Hypothalamus (tissue), 51 donors: Measurements from ENCODE around the gene PSTPIP1.

ENCODE experiments used
- DNase-seq, 51 donors: peaks; one replicate each; lab custom pipeline; 2025; lab: John Stamatoyannopoulos, UW

The PSTPIP1 gene

GRCh38 chr15:76976572-76977270, 18.2 kb upstream of the PSTPIP1 start:
- no peak for DNase-seq

- DNase-seq = no peak
Observed at GRCh38 chr15:76978522-76979330, 16.2 kb upstream of the PSTPIP1 start.

GRCh38 chr15:76979331-76979925, 15.5 kb upstream of the PSTPIP1 start:
- DNase-seq = no peak

GRCh38 chr15:76979996-76980520, 14.9 kb upstream of the PSTPIP1 start:
- no peak for DNase-seq

- DNase-seq = no peak
Observed at GRCh38 chr15:76982356-76982755, 12.6 kb upstream of the PSTPIP1 start.

GRCh38 chr15:76982756-76983155, 12.2 kb upstream of the PSTPIP1 start:
- no peak for DNase-seq

- DNase-seq = no peak
Observed at GRCh38 chr15:76983590-76984375, 11.1 kb upstream of the PSTPIP1 start.

- DNase-seq = no peak
Observed at GRCh38 chr15:76986743-76987142, 8.2 kb upstream of the PSTPIP1 start.

GRCh38 chr15:76987276-76987675, 7.7 kb upstream of the PSTPIP1 start:
- DNase-seq = no peak

GRCh38 chr15:76987896-76988860, 6.7 kb upstream of the PSTPIP1 start:
- DNase-seq = peak in 1 of 51 donors; percentile 8

- DNase-seq = peak in 1 of 51 donors; percentile 20
Observed at GRCh38 chr15:76988867-76989780, 5.8 kb upstream of the PSTPIP1 start.

GRCh38 chr15:76991048-76991447, 3.9 kb upstream of the PSTPIP1 start:
- no peak for DNase-seq

GRCh38 chr15:76991741-76992645, 2.9 kb upstream of the PSTPIP1 start:
- peak in 8 of 51 donors; percentile 14 to 36 (median 23) for DNase-seq

GRCh38 chr15:76993114-76993725, 1.7 kb upstream of the PSTPIP1 start:
- DNase-seq = no peak

- DNase-seq = no peak
Observed at GRCh38 chr15:76994001-76994400, 925 bp upstream of the PSTPIP1 start.

- no peak for DNase-seq
Observed at GRCh38 chr15:76994496-76994895, 430 bp upstream of the PSTPIP1 start.

GRCh38 chr15:76996076-76996525, 1.2 kb downstream of the PSTPIP1 start:
- peak in 1 of 51 donors; percentile 24 for DNase-seq
